Islet precursor cell (in vitro differentiated cells): ENCODE measurements around the gene GRXCR2.
A peak's percentile ranks its signal among the peaks of the same experiment; 100 is the strongest.
"Not testable (repeated sequence)": the region's sequence is repeated elsewhere in the genome, so short reads cannot be mapped to it uniquely, and the experiment has no call there.

Source experiments
- DNase-seq: peaks from one replicate; pipeline ENCODE4 v3.0.0-alpha.2; 2018

GRXCR2 gene

DNA sequence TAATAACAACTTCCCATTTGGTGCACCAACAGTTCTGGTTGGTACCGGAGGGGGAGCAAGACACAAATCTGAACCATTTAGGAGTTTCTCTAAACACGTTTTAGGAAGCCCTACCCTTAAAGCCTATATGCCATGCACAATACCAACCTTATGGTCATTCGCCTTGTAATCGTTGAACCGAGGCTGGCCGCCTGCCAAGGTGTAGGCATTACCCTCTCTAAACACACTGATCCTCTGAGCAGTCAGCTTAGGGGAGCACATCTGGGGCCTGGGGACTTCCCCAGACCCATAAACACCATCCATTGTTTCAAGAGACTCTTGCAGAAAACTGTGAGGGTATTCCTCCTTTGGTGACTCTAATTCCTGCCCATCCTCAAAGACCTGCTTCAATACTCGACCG lies 328 bp downstream of the GRXCR2 start:
- DNase-seq = no peak

DNA sequence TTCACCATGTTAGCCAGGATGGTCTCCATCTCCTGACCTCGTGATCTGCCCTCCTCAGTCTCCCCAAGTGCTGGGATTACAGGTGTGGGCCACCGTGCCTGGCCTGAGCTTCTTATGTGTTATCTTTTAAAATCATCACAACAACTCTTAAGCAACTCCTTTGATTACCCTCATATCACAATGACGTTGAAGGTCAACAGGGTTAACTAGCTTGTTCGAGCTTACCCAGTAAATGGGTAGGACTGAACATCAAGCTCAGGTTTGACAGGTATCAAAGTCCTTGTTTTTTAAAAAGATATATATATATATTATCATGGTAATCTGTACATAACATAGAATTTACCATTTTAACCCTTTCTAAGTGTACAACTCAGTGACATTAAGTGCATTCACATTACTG lies 3.1 kb downstream of the GRXCR2 start:
- DNase-seq = no peak

DNA sequence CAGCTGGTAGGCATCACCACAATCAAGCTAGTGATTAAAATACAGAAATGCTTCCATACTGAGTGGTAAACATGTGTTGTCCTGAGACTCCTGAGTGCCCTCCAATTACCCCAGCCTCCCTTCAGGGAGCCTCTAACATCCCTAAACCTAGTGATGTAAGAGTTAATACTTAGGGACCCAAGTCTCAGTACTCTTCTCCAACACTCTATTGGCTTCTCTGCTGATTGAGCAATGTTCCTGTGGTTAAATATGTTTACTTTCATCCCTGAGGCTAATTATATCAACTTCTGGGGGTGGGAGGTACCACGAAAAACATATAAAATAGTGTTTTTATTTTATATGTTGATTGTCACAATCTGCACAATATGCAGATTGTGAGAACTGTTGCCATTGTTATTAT lies 5.0 kb downstream of the GRXCR2 start:
- DNase-seq = no peak

DNA sequence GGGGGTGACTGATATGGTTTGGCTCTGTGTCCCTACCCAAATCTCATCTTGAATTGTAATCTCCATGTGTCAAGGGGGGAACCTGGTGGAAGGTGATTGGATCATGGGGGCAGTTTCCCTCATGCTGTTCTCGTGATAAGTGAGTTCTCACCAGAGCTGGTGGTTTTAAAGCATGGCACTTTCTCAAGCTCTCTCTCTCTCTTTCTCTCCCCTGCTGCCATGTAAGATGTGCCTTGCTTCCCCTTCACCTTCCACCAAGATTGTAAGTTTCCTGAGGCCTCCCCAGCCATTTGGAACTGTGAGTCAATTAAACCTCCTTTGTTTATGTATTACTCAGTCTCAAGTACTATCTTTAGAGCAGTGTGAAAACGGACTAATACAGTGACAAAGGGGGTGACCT lies 8.4 kb downstream of the GRXCR2 start:
- not testable (repeated sequence) for DNase-seq

DNA sequence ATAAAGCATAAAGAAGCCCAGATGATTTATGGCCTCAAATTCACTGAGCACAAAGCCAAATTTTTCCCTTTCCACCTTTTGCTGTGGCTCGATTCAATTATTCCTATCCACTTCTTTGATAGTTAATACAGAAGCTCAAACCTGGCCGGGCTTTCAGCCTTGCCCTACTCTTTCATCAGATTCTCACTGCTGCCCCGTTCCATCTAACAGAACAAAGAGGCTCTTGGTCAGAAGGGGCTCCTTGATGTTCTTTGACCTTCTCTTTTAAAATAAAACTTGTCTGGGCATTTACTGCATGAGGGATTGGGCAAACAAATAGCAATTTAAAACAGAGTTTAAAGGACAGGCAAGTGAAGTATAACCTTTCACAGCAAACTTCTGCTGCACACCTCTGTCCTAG lies 9.8 kb downstream of the GRXCR2 start:
- DNase-seq = no peak

DNA sequence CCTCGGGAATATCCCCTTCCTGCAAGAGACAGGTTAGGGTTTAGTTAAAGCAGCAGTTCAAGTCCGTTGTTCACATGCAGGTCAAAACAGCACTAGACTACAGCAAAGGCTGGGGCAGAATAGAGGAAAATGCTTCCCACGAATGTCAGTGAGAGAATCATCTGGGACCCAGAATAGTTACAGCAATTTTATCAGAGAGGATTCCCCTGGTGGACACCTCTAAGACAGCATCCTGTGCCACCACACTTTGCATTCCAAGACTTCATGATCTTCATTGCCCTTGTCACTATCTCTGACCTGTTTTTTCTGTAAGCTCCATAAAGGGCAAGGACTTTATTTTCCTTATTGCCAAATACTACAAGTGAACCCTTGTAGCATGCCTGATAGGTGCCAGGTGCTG lies 12.9 kb downstream of the GRXCR2 start:
- DNase-seq = no peak

DNA sequence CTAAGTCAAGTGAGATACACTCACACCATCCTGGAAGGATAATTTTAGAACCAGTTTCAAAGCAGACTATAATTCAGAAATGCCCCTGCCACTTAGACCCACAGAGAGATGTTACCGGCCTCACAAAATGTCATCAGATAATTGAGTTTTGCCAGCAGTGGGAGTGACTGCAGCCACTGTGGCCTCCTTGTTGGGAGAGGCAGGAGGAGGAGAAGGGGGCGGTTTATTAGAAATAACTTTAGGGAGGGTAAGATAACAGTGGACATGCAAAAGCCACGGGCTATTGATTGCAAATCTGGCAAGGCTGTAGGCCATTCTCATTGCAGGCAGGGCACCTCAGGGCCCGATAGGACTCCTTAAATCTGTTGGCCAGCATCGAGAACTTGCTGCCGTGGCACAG lies 13.4 kb downstream of the GRXCR2 start:
- DNase-seq = no peak

DNA sequence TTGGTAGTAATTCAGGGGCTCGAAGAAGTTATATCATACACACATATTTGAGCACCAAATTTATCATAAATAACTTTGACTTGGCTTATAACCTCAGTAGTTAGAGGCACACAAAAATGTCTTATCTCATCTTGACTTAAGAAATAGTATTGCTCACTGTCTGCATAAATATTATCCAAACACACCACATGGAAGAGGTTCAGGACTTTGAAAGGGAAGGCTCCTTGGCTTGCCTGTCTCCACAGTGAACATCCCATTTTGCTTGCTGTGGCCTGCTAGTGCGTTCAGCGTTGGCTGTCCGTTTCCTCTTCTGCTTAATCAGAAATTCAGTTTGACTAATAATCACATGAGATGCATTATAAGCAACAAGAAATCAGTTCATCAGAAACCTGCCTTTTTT lies 13.9 kb downstream of the GRXCR2 start:
- no peak for DNase-seq

DNA sequence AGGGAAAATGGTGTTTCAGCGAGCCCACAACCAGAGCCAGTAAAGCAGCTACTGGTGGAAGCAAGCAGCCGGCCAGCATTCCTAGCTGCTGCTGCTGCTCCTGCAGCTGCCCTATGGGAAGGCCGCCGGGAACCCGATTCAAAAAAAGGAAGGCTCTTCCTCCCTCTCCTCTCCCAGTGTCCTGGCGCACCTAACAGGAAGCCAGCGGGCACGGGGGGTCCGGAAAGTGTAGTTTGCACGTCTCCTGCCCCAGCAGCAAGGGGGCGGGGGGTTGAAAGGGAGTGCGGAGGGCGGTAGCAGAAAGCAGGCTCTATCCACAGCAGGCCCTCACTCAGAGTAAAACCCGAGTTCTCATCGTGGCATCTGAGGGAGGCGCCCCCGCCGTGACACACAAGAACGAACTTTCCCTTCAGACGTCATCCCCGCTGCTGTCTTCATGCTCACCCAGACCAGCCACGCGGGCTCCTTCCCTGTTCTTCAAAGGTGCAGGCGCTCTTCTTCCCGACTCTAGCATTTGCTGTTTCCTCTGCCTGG lies 16.5 kb downstream of the GRXCR2 start:
- DNase-seq = peak; percentile 89

DNA sequence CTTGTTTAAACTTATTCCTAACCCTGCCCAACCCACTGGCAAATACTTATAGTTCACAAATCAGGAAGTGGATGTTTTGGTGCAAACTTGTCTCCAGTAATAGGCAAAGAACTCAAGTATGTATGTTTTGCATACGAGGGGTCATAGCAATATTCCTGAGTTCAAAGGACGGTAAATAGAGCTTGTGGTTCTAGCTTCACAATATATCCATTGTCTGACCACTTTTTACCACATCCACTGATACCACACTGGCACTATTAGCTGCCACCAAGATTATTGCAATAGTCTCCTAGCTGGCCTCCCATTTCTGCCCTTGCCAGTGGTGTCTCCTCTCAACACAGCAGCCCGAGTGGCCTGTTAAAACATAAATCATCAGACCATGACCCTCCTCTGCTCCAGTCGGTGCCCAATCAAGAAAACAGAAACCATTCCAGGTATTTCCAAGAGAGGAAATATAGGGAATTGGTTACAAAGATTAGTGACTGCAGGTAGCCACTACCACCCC lies 17.0 kb downstream of the GRXCR2 start:
- no peak for DNase-seq

DNA sequence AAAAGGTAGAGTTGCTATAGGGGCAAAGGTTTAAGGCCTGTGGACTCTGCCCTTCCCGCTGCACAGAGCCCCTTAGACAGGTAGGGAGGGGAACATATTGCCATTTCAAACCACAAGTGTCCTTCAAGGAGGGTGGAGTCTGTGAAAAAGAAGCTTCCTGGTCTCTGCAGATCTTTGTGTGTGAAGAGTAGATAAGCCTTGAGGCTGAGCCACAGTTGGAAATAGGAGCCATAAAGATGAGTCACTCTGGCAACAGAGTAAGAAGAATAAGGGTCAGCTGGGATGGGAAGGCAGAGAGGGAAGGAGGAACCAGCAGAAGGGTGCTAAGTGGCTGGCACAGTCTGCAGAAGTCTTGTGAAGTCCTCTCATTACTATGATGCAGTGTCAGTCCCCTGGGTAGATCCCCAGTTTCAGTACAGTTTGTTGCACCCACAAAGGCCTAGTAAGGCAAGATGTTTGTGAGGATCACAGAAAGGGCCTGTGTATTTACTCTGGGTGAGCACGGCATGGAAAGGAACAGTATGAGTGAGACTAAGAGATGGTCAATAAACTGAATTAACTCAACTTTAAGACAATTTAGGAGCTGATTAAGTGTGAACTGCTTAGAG lies 18.1 kb downstream of the GRXCR2 start:
- DNase-seq = peak; percentile 91

DNA sequence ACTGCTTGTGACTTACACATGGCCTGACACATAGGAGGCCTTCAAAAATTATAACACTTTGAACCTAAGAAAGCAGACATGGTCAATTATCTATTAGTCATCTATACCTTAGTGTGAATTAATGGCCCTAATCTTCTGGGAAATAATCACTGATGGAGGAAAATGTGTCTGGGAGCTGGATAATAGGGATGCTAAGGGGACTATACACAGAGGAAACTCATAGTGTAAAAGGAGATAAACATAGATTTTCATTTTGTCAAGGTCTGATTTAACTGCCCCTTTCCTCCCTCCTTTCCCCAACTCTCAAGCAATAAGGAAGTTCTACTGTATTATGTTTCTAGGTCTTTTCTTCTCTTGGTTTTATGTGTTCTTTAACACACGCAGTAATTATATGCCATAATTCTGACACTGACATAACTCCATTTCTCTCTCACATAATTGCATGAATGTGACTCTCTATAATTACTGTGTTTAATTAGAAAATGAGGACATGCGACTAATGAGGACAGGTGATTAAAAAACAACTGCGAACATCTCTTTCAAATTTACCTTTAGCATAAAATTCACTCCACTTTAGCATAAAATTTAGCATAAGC lies 18.9 kb downstream of the GRXCR2 start:
- no peak for DNase-seq

DNA sequence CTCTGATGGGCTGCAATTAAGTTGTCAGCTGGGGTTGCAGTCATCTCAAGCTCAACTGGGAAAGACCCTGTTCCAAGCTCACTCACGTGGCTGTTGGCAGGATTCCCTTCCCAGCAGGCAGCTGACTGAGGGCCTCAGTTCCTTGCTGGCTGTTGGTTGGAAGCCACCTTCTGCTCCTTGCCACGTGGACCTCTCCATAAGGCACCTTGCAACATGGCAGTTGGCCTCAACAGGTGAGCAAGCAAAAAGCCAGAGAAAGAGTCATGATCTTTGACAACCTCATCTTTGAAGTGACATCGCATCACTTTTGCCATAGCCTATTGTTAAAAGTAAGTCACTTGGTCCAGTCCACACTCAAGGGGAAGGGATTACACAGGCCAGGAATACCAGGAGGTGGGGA lies 19.8 kb downstream of the GRXCR2 start:
- no peak for DNase-seq

DNA sequence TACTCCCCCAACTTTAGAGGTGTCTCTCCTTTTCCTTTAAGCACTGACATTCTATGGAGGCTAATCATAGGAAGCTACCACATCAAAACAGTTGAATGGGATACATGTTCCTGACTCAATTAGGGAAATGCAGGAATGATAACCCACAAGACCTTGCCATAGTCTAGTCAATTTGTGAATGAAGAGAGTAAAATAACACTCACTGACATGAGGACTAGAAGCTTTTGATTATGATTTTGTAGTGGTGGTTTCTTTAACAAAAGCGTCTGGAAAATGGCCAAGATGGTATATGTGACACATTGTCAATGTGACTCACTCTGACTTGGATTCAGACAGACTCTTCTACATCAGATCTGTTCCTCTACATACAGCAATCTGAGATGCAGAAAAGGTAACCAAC lies 24.0 kb downstream of the GRXCR2 start:
- no peak for DNase-seq

DNA sequence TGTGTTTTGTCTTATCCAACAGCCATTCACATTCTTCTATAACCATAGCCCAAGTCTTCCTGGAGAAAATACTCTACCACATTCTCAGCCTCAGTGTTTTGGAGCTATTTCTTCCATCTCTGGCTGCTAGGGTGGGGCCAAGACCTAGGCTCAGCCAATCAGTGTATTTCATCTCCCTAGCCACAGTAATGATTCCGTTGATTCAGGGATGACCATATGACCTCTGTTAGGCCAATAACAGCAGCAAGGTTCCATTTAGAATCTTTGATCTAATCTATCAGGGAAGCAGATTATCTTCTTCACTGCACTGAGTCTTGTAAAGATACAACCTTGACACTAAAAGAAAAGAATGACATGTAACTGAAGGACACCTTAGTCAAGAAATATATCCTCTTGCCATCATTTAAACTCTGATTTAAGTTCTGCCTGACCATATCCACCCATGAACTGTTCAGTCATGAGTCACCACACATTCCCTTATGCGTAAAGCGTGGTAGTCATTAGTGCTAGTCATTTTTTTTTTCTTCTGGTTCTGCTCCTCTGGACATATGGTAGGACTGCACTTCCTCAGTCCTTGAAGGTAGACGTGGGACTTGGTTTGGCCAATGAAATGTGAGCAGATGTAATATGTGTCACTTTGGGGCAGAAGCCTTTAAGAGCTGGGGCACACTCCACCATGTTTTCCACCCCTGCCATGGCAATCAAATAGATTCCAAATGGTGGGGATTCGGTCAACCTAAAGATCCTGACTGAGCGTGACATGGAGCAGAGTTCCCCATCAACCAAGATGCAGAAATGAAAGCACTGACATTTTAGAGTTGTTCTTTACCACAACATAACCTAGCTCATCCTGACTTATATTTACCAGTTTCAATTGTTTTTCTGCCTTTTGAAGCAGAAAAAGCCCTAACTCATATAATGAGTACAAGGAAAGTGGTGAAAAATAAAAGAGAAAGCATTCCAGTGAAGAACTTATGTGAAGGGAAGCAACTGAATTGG lies 25.0 kb downstream of the GRXCR2 start:
- no peak for DNase-seq

DNA sequence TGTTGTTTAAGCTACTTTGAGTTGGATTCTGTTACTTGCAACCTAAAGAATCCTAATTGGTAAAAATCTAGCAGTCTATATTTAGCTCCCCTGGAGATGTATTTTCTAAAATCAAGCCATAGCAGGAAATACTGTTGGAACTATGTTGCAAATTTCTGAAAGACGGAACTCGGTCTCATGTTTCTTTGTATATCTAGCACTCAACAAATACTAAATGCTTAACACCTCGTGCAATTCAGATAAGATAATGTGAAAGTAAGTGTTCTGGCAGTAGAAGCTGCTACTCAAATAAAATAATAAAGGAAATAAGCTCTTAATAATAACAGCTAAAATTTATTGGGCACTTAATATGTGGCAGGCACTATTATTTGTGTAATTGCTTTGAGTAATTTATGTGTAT lies 26.7 kb downstream of the GRXCR2 start:
- DNase-seq = no peak

DNA sequence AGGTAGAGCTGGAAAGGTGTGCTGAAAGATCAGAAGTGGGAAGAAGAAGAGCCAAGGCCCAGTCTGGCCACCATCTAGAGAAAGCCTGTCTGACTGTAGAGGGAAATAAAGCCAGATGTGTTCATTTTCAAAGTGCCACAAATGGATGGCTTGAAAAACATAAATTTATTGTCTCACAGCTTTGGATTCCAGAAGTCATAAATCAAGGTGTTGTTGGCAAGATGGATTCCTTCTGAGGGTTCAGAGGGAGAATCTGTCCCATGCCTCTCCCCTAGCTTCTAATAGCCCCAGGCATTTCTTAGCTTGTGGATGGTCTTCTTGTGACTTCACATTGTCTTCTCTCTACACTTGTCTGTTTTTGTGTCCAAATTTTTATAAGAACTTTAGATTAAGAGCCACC lies 31.5 kb downstream of the GRXCR2 start:
- DNase-seq = no peak

DNA sequence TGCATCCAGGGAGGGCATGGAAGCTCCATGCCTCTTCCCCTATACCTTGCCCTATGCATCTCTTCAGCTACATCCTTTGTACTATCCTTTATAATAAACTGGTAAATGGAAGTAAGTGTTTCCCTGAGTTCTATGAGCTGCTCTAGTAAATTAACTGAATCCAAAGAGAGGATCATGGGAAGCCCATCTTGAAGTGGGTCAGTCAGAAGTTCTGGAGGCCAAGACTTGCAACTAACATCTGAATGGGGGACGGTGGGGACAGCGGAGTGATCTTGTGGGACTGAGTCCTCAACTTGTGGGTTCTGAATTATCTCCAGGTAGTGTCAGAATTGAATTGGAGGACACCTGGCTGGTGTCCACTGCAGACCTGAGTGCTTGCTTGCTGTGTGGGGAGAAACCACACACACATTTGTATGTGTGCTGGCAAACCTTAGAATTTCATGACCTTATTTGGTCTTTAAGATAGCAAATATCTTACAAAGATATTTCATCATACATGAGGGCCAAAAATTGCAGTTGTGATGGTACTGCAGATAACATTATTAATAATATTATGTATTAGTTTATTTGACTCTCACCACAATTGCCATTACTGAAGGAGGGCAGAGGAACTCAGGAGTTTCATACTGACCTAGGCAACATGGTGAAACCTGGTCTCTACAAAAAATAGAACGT lies 32.2 kb downstream of the GRXCR2 start:
- DNase-seq = no peak

DNA sequence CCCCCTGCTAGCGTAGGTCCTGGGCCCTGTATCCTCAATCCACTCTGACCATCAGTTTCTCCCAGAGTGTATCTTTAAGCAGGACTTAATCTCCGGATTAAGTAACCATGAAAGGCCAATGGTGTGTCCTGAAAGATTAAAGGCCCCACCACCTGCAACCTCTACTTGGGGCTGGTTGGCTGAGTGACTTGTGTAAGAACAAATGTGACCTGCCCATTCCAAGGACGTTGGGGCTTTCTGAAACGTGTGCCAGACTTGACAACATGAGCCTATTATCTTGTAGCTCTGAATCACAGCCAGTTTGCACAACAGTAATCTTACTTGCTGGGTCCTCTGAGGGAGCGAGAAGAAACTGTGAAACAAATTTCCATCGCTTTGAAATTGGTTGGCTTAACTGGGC lies 34.5 kb downstream of the GRXCR2 start:
- DNase-seq = no peak

DNA sequence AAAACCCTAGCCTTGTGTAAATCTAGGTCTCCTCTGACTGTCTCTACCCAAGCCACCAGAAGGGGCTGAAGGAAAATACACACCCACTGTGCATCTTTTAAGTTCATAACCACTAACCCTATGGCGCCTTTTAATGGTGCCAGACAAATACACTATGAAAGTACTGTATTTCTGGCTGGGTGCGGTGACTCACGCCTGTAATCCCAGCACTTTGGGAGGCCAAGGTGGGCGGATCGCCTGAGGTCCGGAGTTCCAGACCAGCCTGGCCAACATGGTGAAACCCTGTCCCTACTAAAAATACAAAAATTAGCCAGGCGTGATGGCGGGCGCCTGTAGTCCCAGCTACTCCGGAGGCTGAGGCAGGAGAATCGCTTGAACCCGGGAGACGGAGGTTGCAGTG lies 36.6 kb downstream of the GRXCR2 start:
- not testable (repeated sequence) for DNase-seq

DNA sequence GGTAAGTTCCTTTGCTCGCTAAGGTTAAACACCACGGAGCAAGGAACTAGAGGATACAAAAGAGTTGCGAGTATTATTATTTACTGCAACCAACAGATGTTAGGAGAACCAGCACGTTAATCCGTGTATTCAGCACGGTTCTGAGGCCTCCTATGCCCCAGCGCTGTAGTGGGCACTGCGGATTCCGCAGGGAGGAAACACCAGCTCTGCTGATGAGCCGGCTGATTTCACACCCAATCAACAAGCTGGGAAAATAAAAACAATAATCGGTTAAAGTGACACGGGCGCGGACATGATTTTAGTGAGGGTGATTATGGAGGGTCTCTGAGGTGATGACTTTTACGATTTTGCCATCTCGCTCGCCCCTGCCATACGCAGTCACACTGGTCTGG lies 37.0 kb downstream of the GRXCR2 start:
- DNase-seq = no peak

DNA sequence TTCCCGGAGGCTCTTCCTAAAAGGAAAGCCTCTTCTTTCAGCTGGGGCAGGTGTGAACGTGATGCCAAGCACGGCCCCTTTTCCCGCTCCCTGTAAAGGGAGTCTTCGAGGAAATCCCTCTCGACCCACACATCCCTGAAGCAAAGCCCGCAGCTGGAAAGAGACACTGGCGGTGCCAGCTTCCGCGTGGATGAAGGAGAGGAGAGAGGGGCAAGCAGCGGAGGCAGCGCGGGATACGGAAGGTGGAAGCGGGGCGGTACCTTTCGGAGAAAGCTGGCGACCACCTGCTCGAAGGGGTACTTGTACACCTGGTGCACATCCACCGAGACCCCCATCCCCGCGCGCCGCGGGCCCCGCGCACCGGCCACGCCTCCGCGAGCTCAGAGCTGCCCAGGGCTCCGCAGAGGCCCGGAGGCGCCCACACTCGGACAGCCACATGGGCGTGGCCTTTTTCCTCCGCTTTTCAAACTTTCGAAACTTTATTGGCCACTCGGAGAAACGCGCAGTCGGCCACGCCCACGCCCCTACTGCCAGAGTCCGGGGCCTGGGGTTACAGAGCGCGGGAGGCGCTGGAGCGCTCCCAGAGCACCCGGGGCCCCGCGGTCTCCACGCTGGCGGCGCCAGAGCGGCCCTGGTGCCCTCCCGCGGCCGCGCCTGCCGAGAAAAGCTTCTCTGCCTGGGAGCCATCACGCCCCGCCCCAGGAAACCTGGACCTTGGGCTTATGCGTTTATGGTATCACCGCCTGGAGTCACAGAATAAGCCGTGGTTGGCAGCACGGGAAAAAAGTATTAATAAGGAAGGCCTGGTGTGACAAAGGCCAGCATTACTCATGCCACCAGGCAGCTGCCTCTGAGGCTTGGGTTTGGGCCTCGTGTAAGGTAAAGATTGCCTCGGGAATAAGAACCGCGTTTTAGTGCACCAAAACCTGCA lies 37.6 kb downstream of the GRXCR2 start, which contains the start of gene PRELID2:
Gene PRELID2, minus strand, starts transcription at position 426 of the 931 bp plus-strand sequence. Its CDS starts 91 bp downstream, at position 335.
- peak; percentile 95 for DNase-seq
